Stimulated activated CD4-positive, alpha-beta T cell treated with anti-CD3 and anti-CD28 coated beads, Interleukin-1b, Interleukin-23, amount 100 ng/mL, for 48 hours (primary cell): Measurements from ENCODE around the gene ATP8A2.
"Not testable (repeated sequence)": the region's sequence is repeated elsewhere in the genome, so short reads cannot be mapped to it uniquely, and the experiment has no call there.

Experiments used
- DNase-seq: peaks from one replicate; pipeline ENCODE4 v3.0.0-alpha.2; 2020

ATP8A2 gene

DNA sequence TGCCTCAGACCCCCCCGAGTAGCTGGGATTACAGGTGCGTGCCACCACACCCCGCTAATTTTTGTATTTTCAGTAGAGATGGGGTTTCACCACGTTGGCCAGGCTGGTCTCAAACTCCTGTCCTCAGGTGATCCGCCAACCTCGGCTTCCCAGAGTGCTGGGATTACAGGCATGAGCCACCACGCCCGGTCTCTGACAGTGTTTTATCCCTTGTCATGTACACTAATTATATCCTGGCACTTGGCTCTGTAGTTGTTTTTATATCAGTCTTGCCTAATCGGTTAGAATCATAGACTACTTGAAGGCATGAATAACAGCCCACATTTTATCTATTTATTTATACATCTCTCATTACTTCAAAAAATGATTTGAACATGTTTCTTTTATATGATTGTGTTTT, 455.4 kb downstream of the ATP8A2 start:
- DNase-seq: not testable (repeated sequence)

DNA sequence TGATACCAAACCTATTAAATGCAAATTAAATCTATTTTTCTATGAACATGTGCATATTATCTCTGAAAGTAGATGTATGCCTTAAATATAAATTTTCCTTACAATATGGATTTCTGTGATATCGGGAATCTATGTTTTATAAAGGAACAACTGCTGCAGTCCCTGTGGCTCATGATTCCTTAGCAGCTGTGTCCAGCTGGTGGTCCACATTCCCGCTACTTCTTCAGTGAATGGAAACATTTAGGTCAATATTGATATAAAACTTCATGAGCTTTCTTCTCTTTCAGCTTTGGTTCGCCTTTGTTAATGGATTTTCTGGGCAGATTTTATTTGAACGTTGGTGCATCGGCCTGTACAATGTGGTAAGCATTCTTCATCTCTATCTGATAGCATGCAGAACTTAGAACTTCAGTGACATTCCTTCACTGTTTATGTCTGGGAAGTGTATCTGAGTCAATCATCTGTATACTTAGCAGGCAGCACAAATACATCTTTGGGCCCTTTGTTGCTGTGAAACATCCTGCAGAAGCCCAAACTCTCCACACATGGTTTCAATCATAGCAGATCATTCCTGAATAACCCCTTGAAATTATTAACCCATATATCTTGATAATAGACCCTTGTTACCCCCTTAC, 456.2 kb downstream of the ATP8A2 start:
- no peak for DNase-seq

DNA sequence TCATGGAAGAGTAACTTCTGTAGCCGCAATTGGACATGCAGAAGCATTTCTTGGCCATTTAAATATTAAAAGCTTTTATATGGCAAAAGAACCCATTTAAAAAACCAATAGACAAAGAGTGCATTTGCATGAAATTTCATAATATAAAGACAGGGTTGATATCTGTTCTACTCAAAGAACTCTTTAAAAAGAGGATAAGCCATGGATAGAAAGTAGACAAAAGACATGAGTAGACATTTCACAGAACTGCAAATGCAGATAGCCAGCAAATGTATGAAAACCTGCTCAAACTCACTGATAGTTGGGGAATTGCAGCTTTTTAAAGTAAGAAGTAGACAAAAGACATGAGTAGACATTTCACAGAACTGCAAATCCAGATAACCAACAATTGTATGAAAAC, 462.0 kb downstream of the ATP8A2 start:
- DNase-seq: no peak

DNA sequence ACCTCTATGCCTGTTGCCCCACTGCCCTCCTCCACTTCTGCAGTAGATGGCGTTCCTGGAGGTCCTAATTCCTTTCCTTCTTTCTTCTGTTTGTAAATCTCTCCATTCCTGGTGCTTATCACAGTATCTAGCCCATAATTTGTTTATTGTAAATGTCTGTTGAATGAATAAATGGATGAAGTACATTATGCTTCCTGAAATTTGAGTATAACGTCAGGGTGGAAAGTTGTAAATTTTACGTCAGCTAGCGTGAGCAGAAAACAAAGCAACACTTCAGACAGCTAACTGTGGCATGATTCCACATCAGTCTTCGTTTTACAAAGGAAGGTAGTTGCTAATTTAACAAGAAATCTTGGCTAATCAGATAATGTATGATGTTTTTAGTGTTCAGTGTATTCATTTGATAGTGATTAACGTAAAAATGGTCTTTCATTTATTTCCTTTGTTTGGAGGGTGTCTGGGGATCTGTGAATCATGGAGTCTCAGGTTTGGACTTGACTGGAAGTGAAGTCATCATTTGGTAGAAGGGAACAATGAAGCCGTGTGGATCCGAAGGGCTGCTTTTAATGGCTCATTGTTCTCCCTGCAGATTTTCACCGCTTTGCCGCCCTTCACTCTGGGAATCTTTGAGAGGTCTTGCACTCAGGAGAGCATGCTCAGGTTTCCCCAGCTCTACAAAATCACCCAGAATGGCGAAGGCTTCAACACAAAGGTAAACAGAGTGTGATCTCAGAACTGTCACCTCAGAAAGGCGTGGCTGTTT, 465.0 kb downstream of the ATP8A2 start:
- DNase-seq: no peak

DNA sequence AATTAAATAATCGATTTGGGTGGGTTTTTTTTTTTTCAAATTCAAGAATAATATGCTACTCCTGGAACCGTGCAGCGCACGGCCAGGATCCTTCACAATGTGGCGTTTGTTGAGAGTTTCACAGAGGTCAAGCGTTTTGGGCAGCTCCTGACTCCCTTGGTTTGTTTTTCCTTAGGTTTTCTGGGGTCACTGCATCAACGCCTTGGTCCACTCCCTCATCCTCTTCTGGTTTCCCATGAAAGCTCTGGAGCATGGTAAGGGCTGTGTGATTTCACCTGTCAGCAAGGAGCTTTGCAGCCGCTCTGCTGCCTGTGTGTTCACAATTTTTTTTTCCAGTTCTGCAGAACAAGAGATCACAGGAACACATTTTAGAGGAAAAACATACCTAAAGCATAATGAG, 467.6 kb downstream of the ATP8A2 start:
- no peak for DNase-seq

DNA sequence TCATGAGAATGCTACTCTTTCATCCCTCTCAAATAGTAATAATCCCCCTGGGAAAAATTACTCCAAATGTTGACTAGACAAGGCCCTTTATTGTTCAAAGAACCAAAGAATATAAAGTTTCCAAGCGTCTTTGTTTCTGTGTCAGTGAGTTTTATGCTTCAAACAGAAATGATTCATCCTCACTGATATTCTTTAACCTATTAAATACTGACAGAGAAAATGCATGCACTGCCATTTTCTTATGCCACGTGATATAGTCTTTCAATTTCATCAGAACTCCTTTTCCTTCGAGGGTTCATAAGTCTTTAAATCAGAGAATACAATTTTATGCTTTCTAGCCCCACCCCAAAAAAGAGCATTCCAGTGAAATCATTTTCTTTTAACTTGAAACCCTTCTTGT, 468.5 kb downstream of the ATP8A2 start:
- no peak for DNase-seq

- DNase-seq: no peak
Measured at GRCh38 chr13:25840931-25841330, 469.2 kb downstream of the ATP8A2 start.

DNA sequence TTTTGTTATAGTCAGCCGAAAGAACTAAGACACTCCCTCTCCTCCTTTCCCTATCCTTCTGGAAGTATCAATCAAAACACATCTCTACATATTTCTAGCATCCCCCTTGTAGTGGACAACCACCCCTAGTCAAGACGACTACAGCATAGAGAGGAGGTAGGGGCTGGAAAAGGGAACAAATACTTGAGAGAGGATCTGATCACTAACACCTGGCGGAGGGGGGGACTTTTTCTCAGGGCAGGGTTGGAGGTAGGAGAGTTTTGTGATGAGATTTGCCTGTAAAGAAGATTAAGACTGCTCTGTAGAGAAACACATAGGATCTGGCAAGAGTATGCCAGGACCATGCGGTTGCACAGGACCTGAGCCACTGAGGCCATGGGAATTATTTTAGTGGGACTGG, 471.9 kb downstream of the ATP8A2 start:
- no peak for DNase-seq

DNA sequence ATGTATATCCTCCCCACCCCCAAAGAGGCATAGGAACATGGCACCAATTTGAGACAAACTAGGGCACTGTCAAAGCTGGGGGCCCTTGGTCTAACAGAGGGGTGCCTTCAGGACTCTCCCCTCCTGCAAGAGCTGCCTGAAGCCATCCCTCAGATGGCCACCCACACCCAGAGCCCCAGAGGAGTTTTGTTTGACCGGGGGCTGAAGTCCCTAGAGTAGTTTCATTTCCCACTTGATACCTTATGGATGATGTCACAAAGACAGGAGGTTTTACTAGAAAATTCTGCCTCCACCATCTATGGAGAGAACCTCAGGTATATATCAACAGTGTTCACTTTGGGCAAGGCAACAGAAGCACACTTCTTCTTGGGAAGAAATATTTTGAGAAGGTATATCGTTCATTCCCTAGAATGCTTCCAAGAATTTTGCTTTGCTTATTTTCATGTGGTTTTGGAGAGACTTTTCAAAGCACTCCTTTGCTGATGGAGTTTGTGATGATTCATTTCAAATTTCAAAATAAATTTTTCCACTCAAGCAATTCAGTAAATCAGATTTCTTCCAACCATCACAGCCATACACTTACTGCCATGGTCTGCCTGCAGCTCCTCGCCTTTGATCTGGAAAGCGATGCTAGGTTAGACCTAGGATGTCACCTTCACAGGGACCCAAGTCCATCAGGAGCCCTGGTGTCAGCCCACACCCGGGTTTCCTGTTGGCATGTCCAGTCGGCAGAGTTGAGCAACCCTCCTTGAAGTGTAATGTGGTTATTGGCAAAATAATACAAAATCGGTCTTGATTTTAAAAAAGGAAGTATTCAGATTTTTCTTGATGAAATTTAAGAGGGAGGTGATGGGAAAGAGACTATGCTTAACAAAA, 473.0 kb downstream of the ATP8A2 start:
- no peak for DNase-seq

DNA sequence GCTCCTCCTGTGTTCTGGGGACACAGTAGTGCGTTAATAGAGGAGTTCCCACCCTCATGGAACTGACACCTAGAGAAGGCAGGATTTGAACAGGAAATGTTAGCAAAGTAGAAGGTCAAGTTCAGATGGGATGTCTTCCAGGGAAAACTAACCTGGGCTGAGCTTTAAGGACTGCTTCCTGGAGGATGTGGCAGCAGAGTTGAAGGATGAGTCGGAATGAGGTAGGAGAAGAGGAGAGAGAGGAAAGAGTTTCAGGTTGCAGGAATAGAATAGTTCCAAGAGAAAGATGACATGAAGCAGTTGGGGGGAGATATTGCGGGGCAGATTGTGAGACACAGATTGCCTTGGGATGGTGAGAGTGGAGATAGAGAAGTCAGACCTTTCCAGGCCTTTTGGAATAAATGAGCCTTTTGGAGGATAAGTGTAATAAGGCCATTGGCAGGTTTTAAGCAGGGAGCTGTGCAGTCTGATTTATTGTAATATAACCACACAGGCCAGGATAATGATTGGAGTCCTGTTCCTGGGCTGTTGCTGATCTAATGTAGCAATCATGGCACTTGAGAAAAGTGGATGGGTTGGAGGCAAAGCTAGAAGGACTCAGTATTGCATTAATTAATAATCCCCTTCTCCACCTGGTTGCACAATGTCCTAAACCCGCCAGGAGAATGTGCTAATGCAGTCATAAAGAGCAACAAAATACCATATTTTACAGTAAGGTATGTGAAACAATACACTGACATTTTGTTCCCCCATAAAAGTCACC, 474.6 kb downstream of the ATP8A2 start:
- no peak for DNase-seq

DNA sequence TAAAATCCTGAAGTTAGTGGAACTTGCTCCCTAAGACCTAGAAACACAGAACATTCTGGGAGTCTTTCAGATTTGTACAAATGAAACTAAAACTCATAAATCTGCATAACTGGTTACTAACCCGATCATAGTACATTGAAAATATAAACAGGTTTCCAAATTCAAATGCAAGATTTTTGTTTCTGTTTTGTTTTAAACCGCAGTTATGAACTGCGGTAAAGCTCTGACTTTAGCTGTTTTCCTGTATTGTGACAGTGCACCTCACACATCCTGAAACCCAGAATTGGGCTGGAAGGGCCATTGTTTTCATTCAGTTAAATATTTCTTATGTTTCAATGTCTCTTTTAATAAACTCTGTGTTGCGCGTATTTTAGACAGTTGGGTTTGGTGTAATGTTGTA, 475.4 kb downstream of the ATP8A2 start:
- DNase-seq: no peak

DNA sequence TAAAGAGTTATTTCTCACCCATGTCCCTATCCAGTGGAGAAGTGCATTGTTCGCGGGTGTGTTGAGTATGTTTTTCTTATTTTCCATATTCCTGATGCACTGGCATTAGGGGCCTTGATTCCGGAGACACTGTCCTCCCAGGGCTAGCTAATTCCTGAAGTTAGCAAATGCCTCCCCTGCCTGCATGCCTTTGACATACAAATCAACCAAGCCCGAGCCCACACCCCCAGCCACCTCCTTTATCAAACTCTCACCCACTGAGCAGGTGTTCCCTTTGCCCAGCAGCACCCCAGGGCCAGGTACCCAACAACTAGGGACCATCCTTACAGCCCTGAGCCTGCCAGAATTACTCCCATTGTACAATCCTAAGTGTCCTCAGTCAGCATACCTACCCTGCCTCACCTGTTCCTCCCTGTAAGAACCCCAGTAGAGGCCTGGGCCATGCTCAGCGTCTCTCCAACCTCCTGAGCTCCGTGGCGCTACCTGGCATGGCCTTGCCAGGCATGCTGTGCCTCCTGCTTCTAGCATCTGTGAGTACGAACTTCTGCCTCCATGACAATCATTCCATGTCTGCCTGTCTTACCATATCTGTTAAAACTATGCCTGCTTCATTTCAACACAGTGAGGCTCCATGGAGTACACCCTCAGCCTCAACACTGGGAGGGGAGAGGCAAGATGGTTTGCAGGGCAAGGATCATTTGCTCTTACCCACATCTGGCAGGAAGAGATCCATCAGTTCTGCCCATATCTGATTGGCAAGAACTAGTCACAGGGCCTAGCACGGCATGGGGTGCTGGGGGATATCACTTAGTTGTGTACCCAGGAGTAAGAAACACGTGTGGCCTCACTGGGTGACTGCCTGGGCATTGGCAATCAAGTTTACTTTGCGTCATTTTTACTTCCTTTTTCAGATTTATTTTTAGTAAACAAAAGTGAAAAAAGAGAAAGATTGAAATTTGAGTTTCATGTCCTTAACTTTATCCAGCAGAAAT, 476.2 kb downstream of the ATP8A2 start:
- no peak for DNase-seq

DNA sequence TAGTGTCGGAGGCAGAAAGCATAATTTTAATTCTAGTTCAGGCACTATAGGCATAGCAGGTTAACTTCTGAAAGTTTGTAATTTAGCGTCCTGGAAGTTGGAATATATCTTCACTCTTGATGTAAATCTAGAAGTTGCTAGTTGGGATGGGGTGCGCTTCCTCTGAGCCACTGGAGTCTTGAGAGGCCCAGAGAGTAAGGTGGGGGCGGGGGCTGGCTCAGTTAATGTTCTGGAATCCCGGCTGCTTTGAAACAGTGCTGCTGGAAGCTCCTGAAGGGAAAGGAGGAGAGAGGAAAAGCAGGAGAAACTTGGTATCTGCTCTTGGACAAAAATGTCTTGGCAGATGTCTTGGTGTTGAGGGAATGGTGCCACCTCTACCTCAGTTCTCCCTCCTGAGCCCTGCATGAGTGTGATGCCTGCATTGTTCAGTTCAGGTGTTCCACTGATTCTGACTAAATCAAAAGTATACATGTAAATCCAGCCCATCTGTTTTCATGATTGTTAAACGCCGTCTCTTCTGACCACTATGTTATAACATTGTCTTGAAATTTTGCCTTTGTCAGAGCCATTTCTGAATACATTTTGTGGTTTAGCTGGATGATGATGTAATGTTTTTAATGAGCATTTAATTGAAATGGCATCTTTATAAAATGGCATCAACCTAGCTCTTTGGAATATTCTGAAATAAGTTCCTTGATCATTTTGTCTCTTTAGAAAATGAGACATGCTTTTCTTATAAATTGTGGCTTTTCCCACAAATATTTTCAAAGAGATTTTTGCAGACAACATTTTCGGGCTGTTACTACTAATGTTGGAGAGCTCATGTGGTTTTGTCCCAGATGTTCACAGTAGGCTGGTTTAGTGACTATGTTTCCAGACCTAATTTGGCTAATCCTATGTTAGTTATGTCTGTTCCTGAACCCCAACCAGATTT, 477.3 kb downstream of the ATP8A2 start:
- DNase-seq: no peak

DNA sequence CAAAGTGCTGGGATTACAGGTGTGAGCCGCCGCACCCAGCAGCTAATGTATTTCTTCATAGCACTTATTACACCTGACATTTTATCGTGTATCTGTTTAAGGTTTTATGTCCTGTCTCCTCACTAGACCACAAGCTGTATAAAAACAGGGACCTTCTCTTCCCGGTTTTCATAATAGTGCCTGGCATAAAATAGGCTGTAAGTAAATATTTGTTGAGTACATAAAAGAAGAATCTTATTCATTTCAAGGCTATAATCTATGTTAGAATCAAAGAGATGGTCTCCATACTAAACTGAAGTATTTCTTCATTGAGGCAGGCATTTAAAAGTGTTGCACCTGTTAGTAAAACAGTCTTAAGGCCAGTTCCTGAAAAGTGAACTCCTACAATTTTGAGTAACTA, 486.1 kb downstream of the ATP8A2 start:
- DNase-seq: no peak

DNA sequence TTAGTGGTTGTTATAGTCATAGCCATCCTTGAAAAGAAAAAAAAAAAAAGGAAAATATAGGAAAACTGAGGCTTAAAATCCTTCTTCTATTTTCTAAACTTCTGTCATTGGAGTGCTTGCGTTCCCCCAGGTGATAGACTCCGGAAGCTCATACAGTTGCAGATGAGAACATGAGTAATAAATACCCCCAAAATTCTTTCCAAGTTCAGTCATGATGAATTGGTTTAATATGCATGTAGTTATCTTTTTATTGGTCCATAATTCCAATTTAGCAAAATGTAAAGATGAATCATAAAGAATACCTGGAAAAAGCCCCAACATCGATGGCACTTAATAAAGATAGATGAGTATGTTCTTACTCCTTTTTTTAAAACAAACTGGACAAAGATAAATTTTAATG, 487.8 kb downstream of the ATP8A2 start:
- no peak for DNase-seq

DNA sequence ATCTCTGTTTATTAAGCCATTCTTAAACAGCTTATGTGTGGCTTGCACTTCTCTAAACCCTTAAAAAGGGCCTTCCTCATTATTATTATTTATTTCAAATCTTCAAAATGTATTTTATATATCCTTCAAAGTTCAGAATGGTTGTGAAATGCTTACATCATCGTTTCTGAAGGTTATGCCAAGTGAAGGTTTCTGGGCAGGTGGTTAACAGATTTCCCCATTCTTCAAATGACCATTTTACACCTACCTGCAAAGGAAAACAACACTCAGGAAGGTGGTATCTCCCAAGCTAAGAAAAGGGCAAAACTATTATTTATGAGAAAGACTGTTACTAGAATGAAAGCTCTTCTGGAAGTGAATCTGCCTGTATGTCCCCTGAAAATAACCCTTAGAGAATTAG, 488.5 kb downstream of the ATP8A2 start:
- DNase-seq: no peak

- DNase-seq: no peak
Measured at GRCh38 chr13:25860862-25861261, 489.1 kb downstream of the ATP8A2 start.

GRCh38 chr13:25862156-25862555, 490.4 kb downstream of the ATP8A2 start:
- DNase-seq: no peak

- DNase-seq: no peak
Measured at GRCh38 chr13:25864116-25864515, 492.3 kb downstream of the ATP8A2 start.

DNA sequence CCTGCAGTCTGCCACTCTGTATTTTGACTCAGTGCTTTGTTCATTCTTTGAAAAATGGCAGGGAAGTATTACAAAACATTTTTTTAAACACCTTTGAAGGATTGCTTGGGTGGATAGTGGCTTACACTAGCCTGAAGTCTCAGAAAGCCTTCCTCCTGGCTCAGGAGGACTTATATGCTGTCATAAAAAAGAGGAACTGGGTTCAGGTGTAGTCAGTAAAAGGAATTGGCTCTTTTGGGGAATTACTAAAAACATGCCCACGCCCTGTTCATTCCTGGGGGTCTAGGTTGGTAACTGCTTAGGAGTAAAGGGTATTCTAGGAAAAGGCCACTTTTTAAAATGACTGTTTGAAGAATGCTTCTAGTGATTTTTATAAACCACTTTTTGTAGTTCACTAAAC, 493.2 kb downstream of the ATP8A2 start:
- no peak for DNase-seq

DNA sequence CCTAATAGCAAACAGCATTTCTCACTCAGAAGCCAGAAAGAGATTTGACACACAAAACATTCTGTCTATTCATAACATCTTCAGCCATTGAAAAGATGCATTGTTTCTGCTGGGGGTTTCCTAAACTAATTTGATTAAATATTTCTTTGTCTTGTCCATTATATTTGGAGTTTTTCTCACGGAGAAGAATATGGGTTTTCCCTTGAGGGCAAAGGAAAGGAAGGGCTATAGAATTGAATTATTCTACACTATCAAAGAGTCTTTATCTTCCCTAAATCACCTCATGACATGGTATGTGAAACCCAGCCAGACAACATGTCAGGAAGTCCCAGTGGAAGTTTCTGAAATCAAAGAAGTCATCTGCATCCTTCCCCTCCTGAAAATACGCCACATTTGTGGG, 493.6 kb downstream of the ATP8A2 start:
- no peak for DNase-seq
